Measurements from ENCODE around the gene ARL4D. TPM values are rescaled to one million over a fixed set of nuclear protein-coding genes. Genes with fewer than 3 reads are reported as not detected.
"Not testable (repeated sequence)": the region's sequence is repeated elsewhere in the genome, so short reads cannot be mapped to it uniquely, and the experiment has no call there.

Gene ARL4D
- total RNA-seq, 1 experiment from 2014 or later, result 19.9 TPM

- Mint-ChIP-seq H3K36me3 (ENCODE audit: insufficient read depth, unreplicated experiment) (peaks cover 77% of the 10 kb centered on the region), H3K27me3 (ENCODE audit: insufficient read depth, unreplicated experiment) (peaks cover 6% of the 10 kb centered on the region), H3K27ac (ENCODE audit: unreplicated experiment) (peak overlapping the region; percentile 46), H3K9me3 (ENCODE audit: unreplicated experiment) (no peaks in the 10 kb centered on the region), H3K4me3 (ENCODE audit: unreplicated experiment) (peak overlapping the region; percentile 70), H3K4me1 (ENCODE audit: low read depth, unreplicated experiment) (peaks cover 36% of the 10 kb centered on the region)
- TF ChIP-seq CTCF (IDR thresholded peaks at IDR 0.05; ENCODE audit: insufficient read depth in 1 of 2, low read depth in 1 of 2, low read length in 1 of 2, severe bottlenecking in 1 of 2, unreplicated experiment in 1 of 2), result no peak
- POLR2A ChIA-PET, result interaction anchor here (3.3 kb wide), 1 partner anchor 25 kb away, joined by 64 read pairs; no protein-coding TSS in a partner anchor
- Histone ChIP-seq H3K4me1 (peaks cover 25% of the 10 kb centered on the region), H3K36me3 (ENCODE audit: control insufficient read depth, insufficient read depth, low read length) (no peaks in the 10 kb centered on the region), H3K4me3 (ENCODE audit: low read depth, low read length) (no peak overlapping the region), H3K9me3 (no peaks in the 10 kb centered on the region), H3K27me3 (replicated peaks; ENCODE audit: control insufficient read depth, insufficient read depth, low read length) (no peaks in the 10 kb centered on the region)
- no TSS peak for BruUV-seq (replicated peaks)
- CTCF ChIA-PET, result no interaction called here
- DNase-seq, result no peak
- intact Hi-C loops (cut with micrococcal nuclease; ENCODE audit: unreplicated experiment), result loop anchor here (5.0 kb wide), 1 partner anchor 191 kb away; the partner anchor contains the start of gene NBR1
Measured at GRCh38 chr17:43363181-43363925, 35.4 kb upstream of the ARL4D start.

GRCh38 chr17:43363926-43364285, 34.9 kb upstream of the ARL4D start:
- Mint-ChIP-seq H3K4me3 (ENCODE audit: unreplicated experiment) (no peak overlapping the region), H3K27me3 (ENCODE audit: insufficient read depth, unreplicated experiment) (peaks cover 6% of the 10 kb centered on the region), H3K36me3 (ENCODE audit: insufficient read depth, unreplicated experiment) (peaks cover 74% of the 10 kb centered on the region), H3K4me1 (ENCODE audit: low read depth, unreplicated experiment) (peaks cover 30% of the 10 kb centered on the region), H3K9me3 (ENCODE audit: unreplicated experiment) (no peaks in the 10 kb centered on the region), H3K27ac (ENCODE audit: unreplicated experiment) (peak overlapping the region; percentile 46)
- CTCF ChIA-PET, result no interaction called here
- intact Hi-C loops (cut with micrococcal nuclease; ENCODE audit: unreplicated experiment), result loop anchor here (5.0 kb wide), 1 partner anchor 192 kb away; the partner anchor contains the start of gene NBR1
- POLR2A ChIA-PET, result no interaction called here
- H3K9me3 ChIP-seq, result no peaks in the 10 kb centered on the region
- peaks cover 25% of the 10 kb centered on the region for H3K4me1 ChIP-seq
- TF ChIP-seq CTCF (IDR thresholded peaks at IDR 0.05; ENCODE audit: insufficient read depth in 1 of 2, low read depth in 1 of 2, low read length in 1 of 2, severe bottlenecking in 1 of 2, unreplicated experiment in 1 of 2), result no peak
- H3K36me3 ChIP-seq (ENCODE audit: control insufficient read depth, insufficient read depth, low read length), result no peaks in the 10 kb centered on the region
- no peak overlapping the region for H3K4me3 ChIP-seq (ENCODE audit: low read depth, low read length)
- H3K27me3 ChIP-seq (replicated peaks; ENCODE audit: control insufficient read depth, insufficient read depth, low read length), result no peaks in the 10 kb centered on the region
- DNase-seq, result no peak
- no TSS peak for BruUV-seq (replicated peaks)

GRCh38 chr17:43365356-43365755, 33.4 kb upstream of the ARL4D start:
- Mint-ChIP-seq H3K4me1 (ENCODE audit: low read depth, unreplicated experiment) (peaks cover 33% of the 10 kb centered on the region), H3K9me3 (ENCODE audit: unreplicated experiment) (no peaks in the 10 kb centered on the region), H3K4me3 (ENCODE audit: unreplicated experiment) (no peak overlapping the region), H3K27me3 (ENCODE audit: insufficient read depth, unreplicated experiment) (peaks cover 6% of the 10 kb centered on the region), H3K27ac (ENCODE audit: unreplicated experiment) (no peak overlapping the region), H3K36me3 (ENCODE audit: insufficient read depth, unreplicated experiment) (peaks cover 65% of the 10 kb centered on the region)
- Histone ChIP-seq H3K4me1 (peaks cover 28% of the 10 kb centered on the region), H3K4me3 (ENCODE audit: low read depth, low read length) (no peak overlapping the region), H3K27me3 (replicated peaks; ENCODE audit: control insufficient read depth, insufficient read depth, low read length) (no peaks in the 10 kb centered on the region), H3K9me3 (no peaks in the 10 kb centered on the region), H3K36me3 (ENCODE audit: control insufficient read depth, insufficient read depth, low read length) (no peaks in the 10 kb centered on the region)
- ChIA-PET CTCF (no interaction called here), POLR2A (interaction anchor here (0.7 to 1.0 kb wide), 2 partner anchors 23 to 119 kb away, joined by 3 to 4 read pairs; partner anchors contain the start of gene DHX8)
- peak; percentile 12 to 29 for TF ChIP-seq CTCF (IDR thresholded peaks at IDR 0.05; ENCODE audit: insufficient read depth in 1 of 2, low read depth in 1 of 2, low read length in 1 of 2, severe bottlenecking in 1 of 2, unreplicated experiment in 1 of 2)
- no peak for DNase-seq
- no TSS peak for BruUV-seq (replicated peaks)
- intact Hi-C loops (cut with micrococcal nuclease; ENCODE audit: unreplicated experiment), result no loop called here

- H3K4me3 ChIP-seq (ENCODE audit: low read depth, low read length); H3K9me3 ChIP-seq; H3K4me3 Mint-ChIP-seq (ENCODE audit: unreplicated experiment); DNase-seq; H3K27me3 Mint-ChIP-seq (ENCODE audit: insufficient read depth, unreplicated experiment); H3K36me3 ChIP-seq (ENCODE audit: control insufficient read depth, insufficient read depth, low read length); H3K27ac Mint-ChIP-seq (ENCODE audit: unreplicated experiment); H3K27me3 ChIP-seq (replicated peaks; ENCODE audit: control insufficient read depth, insufficient read depth, low read length); CTCF ChIA-PET; BruUV-seq (replicated peaks); intact Hi-C loops (cut with micrococcal nuclease; ENCODE audit: unreplicated experiment); H3K9me3 Mint-ChIP-seq (ENCODE audit: unreplicated experiment): not testable (repeated sequence)
- Mint-ChIP-seq H3K36me3 (ENCODE audit: insufficient read depth, unreplicated experiment) (peaks cover 59% of the 10 kb centered on the region), H3K4me1 (ENCODE audit: low read depth, unreplicated experiment) (peaks cover 35% of the 10 kb centered on the region)
- POLR2A ChIA-PET, result interaction anchor here (0.7 to 1.0 kb wide), 2 partner anchors 22 to 118 kb away, joined by 3 to 4 read pairs; partner anchors contain the start of gene DHX8
- H3K4me1 ChIP-seq, result peaks cover 28% of the 10 kb centered on the region
Measured at GRCh38 chr17:43365921-43366320, 32.9 kb upstream of the ARL4D start.

Measured in Caco-2 (cell line).